Upper lobe of left lung (tissue), 6 donors: ENCODE measurements around the gene CFAP251. TPM values are rescaled to one million over a fixed set of nuclear protein-coding genes. Genes with fewer than 3 reads are reported as not detected.
A peak's percentile ranks its signal among the peaks of the same experiment; 100 is the strongest.

ENCODE experiments used
- ATAC-seq, 2 donors: fragments of 200-7000 bp; cut with Tn5 transposase; one replicate each; pipeline ENCODE4 v1.9.1; 2022; ENCODE audit warnings: mild to moderate bottlenecking in 2 of 2, moderate library complexity in 2 of 2; ENCODE audit not compliant: low FRiP score in 2 of 2
- DNase-seq, 2 donors: peaks; one replicate each; pipeline ENCODE4 v3.0.0-alpha.2; 2019 to 2020
- H3K27ac ChIP-seq, 4 donors: fragments of 200-600 bp; sonication (generic); one replicate each; pipeline ENCODE4 v1.5.1; 2016 to 2019
- H3K27me3 ChIP-seq, 4 donors: fragments of 200-600 bp; sonication (generic); one replicate each; pipeline ENCODE4 v1.5.1; 2017 to 2019
- H3K36me3 ChIP-seq, 4 donors: fragments of 200-600 bp; sonication (generic); one replicate each; pipeline ENCODE4 v1.5.1; 2016 to 2019
- H3K4me1 ChIP-seq, 4 donors: fragments of 200-600 bp; sonication (generic); one replicate each; pipeline ENCODE4 v1.5.1; 2018 to 2019
- H3K4me3 ChIP-seq, 4 donors: fragments of 200-600 bp; sonication (generic); one replicate each; pipeline ENCODE4 v1.5.1; 2017 to 2019; ENCODE audit warnings: mild to moderate bottlenecking in 2 of 4, moderate library complexity in 1 of 4
- H3K9me3 ChIP-seq, 4 donors: fragments of 200-600 bp; sonication (generic); one replicate each; pipeline ENCODE4 v1.5.1; 2018 to 2019
- EP300 ChIP-seq, 4 donors: sonication (generic); formaldehyde crosslinking; IDR thresholded peaks; one replicate each; pipeline ENCODE4 v1.5.1; 2017; ENCODE audit warnings: antibody characterized with exemption in 4 of 4, control low read depth in 2 of 4
- POLR2A ChIP-seq, 4 donors: fragments of 450-650 bp; IDR thresholded peaks; one replicate each; pipeline ENCODE4 v1.5.1; 2016 to 2017; ENCODE audit warnings: antibody characterized with exemption in 4 of 4, mild to moderate bottlenecking in 2 of 4
- POLR2AphosphoS5 ChIP-seq, 2 donors: sonication (generic); formaldehyde crosslinking; IDR thresholded peaks; one replicate each; pipeline ENCODE4 v1.5.1; 2017; ENCODE audit warnings: antibody characterized with exemption in 2 of 2
- WGBS, 2 donors: methylation state at CpG; one replicate each; pipeline ENCODE4 v1.1.5; 2017 to 2018; 5-methylcytosine and 5-hydroxymethylcytosine counted together
- total RNA-seq, 6 donors: library from RNA; depleted of rRNA in 4 of 6; stranded (reverse); fragments of >200 nt in 4 of 6; gene quantifications; one replicate each; pipeline versions ENCODE4 v1.1.0 to v1.2.1, GENCODE V29; 2016 to 2021
- TF ChIP-seq, protein P1 (sequence below), 6 experiments: fragments of 450-650 bp in 4 of 6; fragments of 200-600 bp in 2 of 6; sonication (generic) in 2 of 6; IDR thresholded peaks; one replicate each; pipeline ENCODE4 v1.5.1; 2016 to 2019; ENCODE audit warnings: antibody characterized with exemption in 6 of 6
- donor health status: DM: no; HTN: no; CAD: no; lungs with moderate emphysema.
- donor health status: DM: no; HTN: yes; CAD: no; lungs with severe emphysema.

CFAP251 gene
- total RNA-seq, 6 donors from 2014 or later = 3.1 to 65.1 (median 12.7) TPM

DNA sequence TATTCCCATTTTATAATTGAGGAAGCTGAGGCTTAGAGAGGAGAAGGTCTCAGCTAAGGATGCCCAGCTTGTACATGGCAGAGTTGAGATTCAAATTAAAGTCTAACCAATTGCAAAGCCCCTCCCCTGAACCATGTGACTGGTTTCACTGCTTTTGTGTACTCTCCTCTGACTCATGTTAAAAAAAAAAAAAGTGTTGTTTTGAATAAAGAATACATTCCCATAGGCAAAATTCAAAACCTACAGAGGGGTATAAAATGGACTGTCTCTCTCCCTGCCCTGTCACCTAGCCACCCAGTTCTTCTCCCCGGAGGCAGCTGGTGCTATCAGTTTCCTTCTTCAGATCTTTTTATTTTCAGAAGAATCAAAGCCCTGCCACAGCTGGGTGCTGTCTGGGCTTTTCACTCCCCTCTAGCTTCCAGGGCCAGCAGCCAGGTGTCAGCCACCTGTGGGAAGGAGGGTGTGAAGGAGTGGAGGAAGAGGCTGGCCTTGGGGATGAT, 24.4 kb upstream of the CFAP251 start:
- H3K4me3 ChIP-seq = no peak overlapping the region
- 54 to 58% methylated on average over 1 of the region's 1 CpG for WGBS, 2 donors
- H3K9me3 ChIP-seq = no peaks in the 10 kb centered on the region
- peaks cover 5 to 58% (median 30%) of the 10 kb centered on the region in 4 donors for H3K36me3 ChIP-seq
- DNase-seq (no peak), ATAC-seq (no peak)
- no peak for TF ChIP-seq POLR2AphosphoS5 (IDR thresholded peaks at IDR 0.05)
- no peak for TF ChIP-seq EP300 (IDR thresholded peaks at IDR 0.05)
- TF ChIP-seq, protein P1, sequence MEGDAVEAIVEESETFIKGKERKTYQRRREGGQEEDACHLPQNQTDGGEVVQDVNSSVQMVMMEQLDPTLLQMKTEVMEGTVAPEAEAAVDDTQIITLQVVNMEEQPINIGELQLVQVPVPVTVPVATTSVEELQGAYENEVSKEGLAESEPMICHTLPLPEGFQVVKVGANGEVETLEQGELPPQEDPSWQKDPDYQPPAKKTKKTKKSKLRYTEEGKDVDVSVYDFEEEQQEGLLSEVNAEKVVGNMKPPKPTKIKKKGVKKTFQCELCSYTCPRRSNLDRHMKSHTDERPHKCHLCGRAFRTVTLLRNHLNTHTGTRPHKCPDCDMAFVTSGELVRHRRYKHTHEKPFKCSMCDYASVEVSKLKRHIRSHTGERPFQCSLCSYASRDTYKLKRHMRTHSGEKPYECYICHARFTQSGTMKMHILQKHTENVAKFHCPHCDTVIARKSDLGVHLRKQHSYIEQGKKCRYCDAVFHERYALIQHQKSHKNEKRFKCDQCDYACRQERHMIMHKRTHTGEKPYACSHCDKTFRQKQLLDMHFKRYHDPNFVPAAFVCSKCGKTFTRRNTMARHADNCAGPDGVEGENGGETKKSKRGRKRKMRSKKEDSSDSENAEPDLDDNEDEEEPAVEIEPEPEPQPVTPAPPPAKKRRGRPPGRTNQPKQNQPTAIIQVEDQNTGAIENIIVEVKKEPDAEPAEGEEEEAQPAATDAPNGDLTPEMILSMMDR (IDR thresholded peaks at IDR 0.05) = no peak
- TF ChIP-seq POLR2A (IDR thresholded peaks at IDR 0.05) = no peak
- peaks cover 14 to 35% (median 23%) of the 10 kb centered on the region in 4 donors for H3K4me1 ChIP-seq
- H3K27me3 ChIP-seq = no peaks in the 10 kb centered on the region
- H3K27ac ChIP-seq = peak overlapping the region in 1 of 4 donors; percentile 30

GRCh38 chr12:121894633-121895032, 23.8 kb upstream of the CFAP251 start:
- Histone ChIP-seq H3K36me3 (peaks cover 5 to 64% (median 36%) of the 10 kb centered on the region in 4 donors), H3K27me3 (no peaks in the 10 kb centered on the region), H3K27ac (no peak overlapping the region), H3K4me3 (no peak overlapping the region), H3K4me1 (peaks cover 9 to 29% (median 17%) of the 10 kb centered on the region in 4 donors), H3K9me3 (no peaks in the 10 kb centered on the region)
- ATAC-seq (no peak), DNase-seq (no peak)
- TF ChIP-seq, protein P1 (IDR thresholded peaks at IDR 0.05) = no peak
- TF ChIP-seq POLR2AphosphoS5 (IDR thresholded peaks at IDR 0.05) = no peak
- TF ChIP-seq POLR2A (IDR thresholded peaks at IDR 0.05) = no peak
- TF ChIP-seq EP300 (IDR thresholded peaks at IDR 0.05) = no peak
- WGBS, 2 donors = 72 to 87% methylated on average over 7 of the region's 7 CpGs

DNA sequence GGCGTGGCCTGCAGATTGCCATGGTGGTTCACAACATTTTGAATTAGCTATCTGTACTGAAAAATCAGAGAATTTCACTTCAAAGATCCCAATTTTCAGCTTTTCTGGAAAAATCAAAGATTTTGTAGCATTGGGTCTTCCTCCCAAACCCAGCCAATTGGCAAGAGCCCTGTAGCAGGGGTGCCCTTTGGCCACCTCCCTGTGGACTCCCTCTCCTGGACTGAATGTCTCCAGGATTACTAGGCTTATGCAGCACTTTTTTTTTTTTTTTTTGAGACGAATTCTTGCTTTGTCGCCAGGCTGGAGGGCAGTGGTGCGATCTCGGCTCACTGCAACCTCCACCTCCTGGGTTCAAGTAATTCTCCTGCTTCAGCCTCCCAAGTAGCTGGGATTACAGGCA, 20.1 kb upstream of the CFAP251 start:
- H3K4me3 ChIP-seq = no peak overlapping the region
- DNase-seq (no peak), ATAC-seq (no peak)
- H3K27ac ChIP-seq = no peak overlapping the region
- H3K27me3 ChIP-seq = no peaks in the 10 kb centered on the region
- peaks cover 10 to 96% (median 69%) of the 10 kb centered on the region in 4 donors for H3K36me3 ChIP-seq
- 80 to 89% methylated on average over 3 to 5 of the region's 5 CpGs for WGBS, 2 donors
- peaks cover 0 to 9% (median 5%) of the 10 kb centered on the region in 4 donors for H3K4me1 ChIP-seq
- TF ChIP-seq EP300 (IDR thresholded peaks at IDR 0.05) (no peak), POLR2AphosphoS5 (IDR thresholded peaks at IDR 0.05) (no peak), POLR2A (IDR thresholded peaks at IDR 0.05) (no peak)
- TF ChIP-seq, protein P1 (IDR thresholded peaks at IDR 0.05) = no peak
- H3K9me3 ChIP-seq = no peaks in the 10 kb centered on the region

- ATAC-seq = no peak
- H3K27me3 ChIP-seq = no peaks in the 10 kb centered on the region
- no peaks in the 10 kb centered on the region for H3K4me1 ChIP-seq
- H3K36me3 ChIP-seq = peaks cover 12 to 98% (median 76%) of the 10 kb centered on the region in 4 donors
- no peaks in the 10 kb centered on the region for H3K9me3 ChIP-seq
- 100% methylated on average over 14 of the region's 14 CpGs; no CpG with 5 or more reads in 1 of the 2 donors for WGBS, 2 donors
- H3K4me3 ChIP-seq = no peak overlapping the region
- DNase-seq = peak in 1 of 2 donors; percentile 59
- no peak overlapping the region for H3K27ac ChIP-seq
- TF ChIP-seq EP300 (IDR thresholded peaks at IDR 0.05) (no peak), POLR2AphosphoS5 (IDR thresholded peaks at IDR 0.05) (no peak), POLR2A (IDR thresholded peaks at IDR 0.05) (no peak)
- TF ChIP-seq, protein P1 (IDR thresholded peaks at IDR 0.05) = no peak
These were observed 18.8 kb upstream of the CFAP251 start for GRCh38 chr12:121899590-121899989.

GRCh38 chr12:121903202-121903601, 15.2 kb upstream of the CFAP251 start:
- Histone ChIP-seq H3K9me3 (no peaks in the 10 kb centered on the region), H3K27me3 (no peaks in the 10 kb centered on the region), H3K4me1 (no peaks in the 10 kb centered on the region), H3K27ac (no peak overlapping the region), H3K4me3 (no peak overlapping the region), H3K36me3 (peaks cover 15 to 98% (median 81%) of the 10 kb centered on the region in 4 donors)
- no peak for TF ChIP-seq POLR2A (IDR thresholded peaks at IDR 0.05)
- TF ChIP-seq POLR2AphosphoS5 (IDR thresholded peaks at IDR 0.05) = no peak
- TF ChIP-seq, protein P1 (IDR thresholded peaks at IDR 0.05) = no peak
- no peak for TF ChIP-seq EP300 (IDR thresholded peaks at IDR 0.05)
- DNase-seq = no peak
- ATAC-seq = peak in 1 of 2 donors; percentile 53
- 96% methylated on average over 2 of the region's 2 CpGs; no CpG with 5 or more reads in 1 of the 2 donors for WGBS, 2 donors
